A549 (cell line): ENCODE measurements around the gene TRIM8.

ENCODE experiments used
- ELK1 ChIP-seq: fragments of 150-350 bp; IDR thresholded peaks from 2 replicates; pipeline ENCODE4 v1.6.1; 2014; ENCODE audit warnings: low read depth, mild to moderate bottlenecking, low read length
- POLR2A ChIP-seq: IDR thresholded peaks from 2 replicates; pipeline ENCODE4 v1.6.1; 2012; ENCODE audit warnings: mild to moderate bottlenecking, low read length

GRCh38 chr10:102620138-102620590, 24.1 kb upstream of the TRIM8 start:
- no peak for TF ChIP-seq ELK1
- no peak for TF ChIP-seq POLR2A
